Measurements from ENCODE around the gene IL18R1.
A peak's percentile ranks its signal among the peaks of the same experiment; 100 is the strongest.

IL18R1 gene

GRCh38 chr2:102355526-102356380, at the start of gene IL18R1:
TSS of gene IL18R1 (plus strand) at chr2:102355796. CDS start at chr2:102362661, 6,865 bp downstream.
- Histone ChIP-seq H3K9me3 (ENCODE audit: control insufficient read depth, insufficient read depth, low read length) (no peaks in the 10 kb centered on the region), H3K9me2 (replicated peaks; ENCODE audit: control insufficient read depth, low read length) (no peaks in the 10 kb centered on the region), H3K4me2 (ENCODE audit: low read length) (peak within 1 kb of the TSS; percentile 55), H3K4me3 (ENCODE audit: low read length) (peak within 1 kb of the TSS; percentile 55), H3K79me2 (ENCODE audit: control insufficient read depth, low read length) (no peaks in the 10 kb centered on the region), H4K20me1 (ENCODE audit: control insufficient read depth, insufficient read depth, low read depth, low read length) (no peaks in the 10 kb centered on the region), H3K27me3 (ENCODE audit: control insufficient read depth, low read length) (peaks cover 18% of the 10 kb centered on the region), H3K36me3 (ENCODE audit: control insufficient read depth, low read length) (no peaks in the 10 kb centered on the region), H3F3A (ENCODE audit: control insufficient read depth, insufficient read depth) (no peaks in the 10 kb centered on the region), H3K27ac (ENCODE audit: low read depth, low read length) (no peak within 1 kb of the TSS), H3K4me1 (ENCODE audit: control insufficient read depth, low read length) (peaks cover 6% of the 10 kb centered on the region)
- TF ChIP-seq EZH2phosphoT487 (IDR thresholded peaks at IDR 0.05; ENCODE audit: borderline replicate concordance, low read length) = no peak
- TF ChIP-seq CTCF (IDR thresholded peaks at IDR 0.05; ENCODE audit: low read depth, low read length, poor library complexity, severe bottlenecking) = peak; percentile 74

GRCh38 chr2:102306125-102306524, 49.5 kb upstream of the IL18R1 start:
- Histone ChIP-seq H3K27ac (ENCODE audit: low read depth, low read length) (no peak overlapping the region), H3K9me3 (ENCODE audit: control insufficient read depth, insufficient read depth, low read length) (no peaks in the 10 kb centered on the region), H3K9me2 (replicated peaks; ENCODE audit: control insufficient read depth, low read length) (no peaks in the 10 kb centered on the region), H3K4me3 (ENCODE audit: low read length) (no peak overlapping the region), H3K79me2 (ENCODE audit: control insufficient read depth, low read length) (no peaks in the 10 kb centered on the region), H4K20me1 (ENCODE audit: control insufficient read depth, insufficient read depth, low read depth, low read length) (no peaks in the 10 kb centered on the region), H3K36me3 (ENCODE audit: control insufficient read depth, low read length) (no peaks in the 10 kb centered on the region), H3K27me3 (ENCODE audit: control insufficient read depth, low read length) (no peaks in the 10 kb centered on the region), H3K4me1 (ENCODE audit: control insufficient read depth, low read length) (no peaks in the 10 kb centered on the region), H3F3A (ENCODE audit: control insufficient read depth, insufficient read depth) (no peaks in the 10 kb centered on the region), H3K4me2 (ENCODE audit: low read length) (no peak overlapping the region)
- TF ChIP-seq EZH2phosphoT487 (IDR thresholded peaks at IDR 0.05; ENCODE audit: borderline replicate concordance, low read length) (no peak), CTCF (IDR thresholded peaks at IDR 0.05; ENCODE audit: low read depth, low read length, poor library complexity, severe bottlenecking) (no peak)

DNA sequence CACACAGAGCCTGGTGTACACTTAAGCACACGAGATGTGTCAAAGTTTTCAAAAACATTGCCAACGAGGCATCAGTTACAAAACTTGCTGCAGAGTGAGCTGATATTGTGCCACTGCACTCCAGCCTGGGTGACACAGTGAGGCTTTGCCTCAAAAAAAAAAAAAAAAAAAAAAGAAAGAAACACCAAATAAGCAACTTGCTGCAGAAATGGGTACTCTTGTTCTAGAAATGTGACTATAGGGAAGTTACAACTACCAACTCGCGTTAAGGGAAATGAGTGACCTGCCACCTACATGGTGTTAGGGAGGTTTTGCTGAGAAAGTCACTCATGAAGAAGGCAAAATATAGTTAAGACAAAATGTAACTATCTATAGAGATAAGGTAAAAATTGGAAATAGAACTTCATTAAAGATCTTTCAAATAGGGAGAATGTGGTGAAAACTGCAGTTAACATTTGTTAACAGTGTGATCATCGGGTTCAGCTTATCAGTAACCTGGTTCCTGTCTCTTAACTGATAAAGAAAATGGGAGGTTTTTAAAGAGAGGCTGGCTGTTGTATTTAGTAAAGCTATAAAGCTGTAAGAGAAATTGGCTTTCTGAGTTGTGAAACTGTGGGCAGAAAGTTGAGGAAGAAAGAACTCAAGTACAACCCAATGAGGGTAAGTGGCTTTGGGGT, 44.5 kb upstream of the IL18R1 start, which contains the start of gene IL1RL1:
Gene IL1RL1, plus strand, starts transcription at position 600 of the 677 bp plus-strand sequence. CDS start 26,702 bp downstream, outside the sequence.
- no peak within 1 kb of the TSS for H3K27ac ChIP-seq (ENCODE audit: low read depth, low read length)
- H4K20me1 ChIP-seq (ENCODE audit: control insufficient read depth, insufficient read depth, low read depth, low read length) = no peaks in the 10 kb centered on the region
- TF ChIP-seq EZH2phosphoT487 (IDR thresholded peaks at IDR 0.05; ENCODE audit: borderline replicate concordance, low read length) = no peak
- TF ChIP-seq CTCF (IDR thresholded peaks at IDR 0.05; ENCODE audit: low read depth, low read length, poor library complexity, severe bottlenecking) = no peak
- H3K4me3 ChIP-seq (ENCODE audit: low read length) = no peak within 1 kb of the TSS
- H3K9me3 ChIP-seq (ENCODE audit: control insufficient read depth, insufficient read depth, low read length) = no peaks in the 10 kb centered on the region
- no peaks in the 10 kb centered on the region for H3K36me3 ChIP-seq (ENCODE audit: control insufficient read depth, low read length)
- no peaks in the 10 kb centered on the region for H3F3A ChIP-seq (ENCODE audit: control insufficient read depth, insufficient read depth)
- no peak within 1 kb of the TSS for H3K4me2 ChIP-seq (ENCODE audit: low read length)
- H3K4me1 ChIP-seq (ENCODE audit: control insufficient read depth, low read length) = no peaks in the 10 kb centered on the region
- H3K9me2 ChIP-seq (replicated peaks; ENCODE audit: control insufficient read depth, low read length) = no peaks in the 10 kb centered on the region
- no peaks in the 10 kb centered on the region for H3K79me2 ChIP-seq (ENCODE audit: control insufficient read depth, low read length)
- H3K27me3 ChIP-seq (ENCODE audit: control insufficient read depth, low read length) = no peaks in the 10 kb centered on the region
